ENCODE data around the gene DOCK4. TPM values are rescaled to one million over a fixed set of nuclear protein-coding genes. Genes with fewer than 3 reads are reported as not detected.

The DOCK4 gene
- total RNA-seq, 2 donors from 2014 or later: 6.5 to 11.1 TPM

DNA sequence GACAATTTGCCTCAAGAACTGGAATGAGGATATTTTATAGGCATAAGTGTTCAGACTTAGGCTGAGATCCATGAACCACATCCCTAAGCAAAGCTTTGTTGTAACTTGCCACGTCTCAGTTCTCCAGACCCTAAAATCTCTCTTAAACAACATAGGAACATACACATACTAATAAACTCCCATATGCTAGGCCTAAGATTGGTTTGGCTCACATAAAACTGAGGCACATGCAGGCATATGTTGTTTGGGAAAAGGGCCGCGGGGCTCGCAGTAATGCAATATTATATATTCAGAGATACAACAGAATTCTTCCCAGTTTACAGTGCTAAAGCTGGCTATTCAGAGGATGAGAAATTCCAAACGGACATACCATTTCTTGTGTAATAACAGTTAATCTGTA lies 61.0 kb downstream of the DOCK4 start:
- no peaks in the 10 kb centered on the region for H3K9me3 ChIP-seq
- H3K4me3 ChIP-seq: no peak overlapping the region
- intact Hi-C loops (cut with DNase I): no loop called here
- H3K27me3 ChIP-seq: no peaks in the 10 kb centered on the region
- no peaks in the 10 kb centered on the region for H3K36me3 ChIP-seq
- TF ChIP-seq, protein P1, sequence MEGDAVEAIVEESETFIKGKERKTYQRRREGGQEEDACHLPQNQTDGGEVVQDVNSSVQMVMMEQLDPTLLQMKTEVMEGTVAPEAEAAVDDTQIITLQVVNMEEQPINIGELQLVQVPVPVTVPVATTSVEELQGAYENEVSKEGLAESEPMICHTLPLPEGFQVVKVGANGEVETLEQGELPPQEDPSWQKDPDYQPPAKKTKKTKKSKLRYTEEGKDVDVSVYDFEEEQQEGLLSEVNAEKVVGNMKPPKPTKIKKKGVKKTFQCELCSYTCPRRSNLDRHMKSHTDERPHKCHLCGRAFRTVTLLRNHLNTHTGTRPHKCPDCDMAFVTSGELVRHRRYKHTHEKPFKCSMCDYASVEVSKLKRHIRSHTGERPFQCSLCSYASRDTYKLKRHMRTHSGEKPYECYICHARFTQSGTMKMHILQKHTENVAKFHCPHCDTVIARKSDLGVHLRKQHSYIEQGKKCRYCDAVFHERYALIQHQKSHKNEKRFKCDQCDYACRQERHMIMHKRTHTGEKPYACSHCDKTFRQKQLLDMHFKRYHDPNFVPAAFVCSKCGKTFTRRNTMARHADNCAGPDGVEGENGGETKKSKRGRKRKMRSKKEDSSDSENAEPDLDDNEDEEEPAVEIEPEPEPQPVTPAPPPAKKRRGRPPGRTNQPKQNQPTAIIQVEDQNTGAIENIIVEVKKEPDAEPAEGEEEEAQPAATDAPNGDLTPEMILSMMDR (IDR thresholded peaks at IDR 0.05): no peak
- H3K4me1 ChIP-seq: no peaks in the 10 kb centered on the region
- DNase-seq: no peak
- no peak overlapping the region for H3K27ac ChIP-seq
- no peak overlapping the region for H3K9ac ChIP-seq (ENCODE audit: low read depth in 2 of 2, low read length in 2 of 2)

DNA sequence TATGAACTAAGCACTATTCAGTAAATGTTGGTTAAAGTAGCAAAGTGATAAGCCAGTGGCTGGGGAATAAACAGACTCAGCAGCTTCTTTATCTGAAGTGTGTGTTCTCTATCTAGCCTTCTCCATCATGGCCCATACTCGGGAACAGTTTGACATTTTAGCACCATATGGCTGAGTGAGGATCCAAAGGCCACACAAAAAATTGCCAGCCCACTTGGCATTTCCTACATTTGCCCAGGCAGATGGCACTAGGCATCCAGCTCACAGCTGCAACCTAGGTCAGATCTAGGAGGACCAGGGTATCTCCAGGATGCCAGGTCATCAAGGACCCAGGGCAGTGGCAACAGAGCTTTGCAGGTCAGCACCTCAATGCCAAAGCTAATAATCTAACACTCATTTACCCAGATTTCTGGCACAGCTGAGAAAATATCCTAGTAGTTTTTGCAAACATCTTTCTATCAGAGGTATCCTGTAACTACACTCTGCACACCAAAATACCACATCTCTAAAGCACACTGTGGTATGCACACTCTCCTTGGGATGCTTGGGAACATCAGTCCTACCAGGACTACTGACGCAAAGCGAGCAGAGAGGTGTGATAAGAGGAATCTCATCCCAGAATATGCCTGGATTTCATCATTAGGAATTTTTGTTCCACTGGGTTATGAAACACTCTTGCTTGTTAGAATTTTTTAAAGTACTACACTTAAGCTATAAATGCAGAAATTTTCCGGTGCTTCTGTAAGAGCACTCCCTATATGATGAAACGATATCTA lies 61.7 kb downstream of the DOCK4 start:
- no peaks in the 10 kb centered on the region for H3K9me3 ChIP-seq
- H3K9ac ChIP-seq (ENCODE audit: low read depth in 2 of 2, low read length in 2 of 2): no peak overlapping the region
- TF ChIP-seq, protein P1 (IDR thresholded peaks at IDR 0.05): no peak
- no peaks in the 10 kb centered on the region for H3K27me3 ChIP-seq
- H3K36me3 ChIP-seq: no peaks in the 10 kb centered on the region
- H3K27ac ChIP-seq: no peak overlapping the region
- no peak overlapping the region for H3K4me3 ChIP-seq
- no peak for DNase-seq
- H3K4me1 ChIP-seq: no peaks in the 10 kb centered on the region
- intact Hi-C loops (cut with DNase I): no loop called here

DNA sequence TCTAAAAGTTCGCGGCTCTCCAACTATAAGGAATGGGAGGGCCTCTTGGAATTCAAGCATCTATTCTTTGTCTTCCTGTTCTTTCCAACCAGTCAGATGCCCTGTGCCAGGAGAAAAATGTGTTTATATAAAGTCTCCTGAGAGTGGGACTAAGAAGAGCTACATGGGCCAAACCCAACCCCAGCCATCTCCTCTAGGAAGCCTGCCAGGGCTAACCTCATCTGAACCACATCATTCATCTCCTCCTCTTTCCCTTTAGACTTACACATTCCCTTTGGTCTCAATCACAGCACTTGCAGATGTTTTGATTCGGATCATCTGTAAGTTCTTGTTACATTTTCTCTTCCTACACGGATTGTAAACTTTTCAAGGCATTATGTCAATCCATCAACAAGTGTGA lies 62.6 kb downstream of the DOCK4 start:
- intact Hi-C loops (cut with DNase I): no loop called here
- Histone ChIP-seq H3K36me3 (no peaks in the 10 kb centered on the region), H3K4me1 (no peaks in the 10 kb centered on the region), H3K27me3 (no peaks in the 10 kb centered on the region), H3K9me3 (no peaks in the 10 kb centered on the region), H3K9ac (ENCODE audit: low read depth in 2 of 2, low read length in 2 of 2) (no peak overlapping the region), H3K4me3 (no peak overlapping the region), H3K27ac (no peak overlapping the region)
- no peak for DNase-seq
- TF ChIP-seq, protein P1 (IDR thresholded peaks at IDR 0.05): no peak

DNA sequence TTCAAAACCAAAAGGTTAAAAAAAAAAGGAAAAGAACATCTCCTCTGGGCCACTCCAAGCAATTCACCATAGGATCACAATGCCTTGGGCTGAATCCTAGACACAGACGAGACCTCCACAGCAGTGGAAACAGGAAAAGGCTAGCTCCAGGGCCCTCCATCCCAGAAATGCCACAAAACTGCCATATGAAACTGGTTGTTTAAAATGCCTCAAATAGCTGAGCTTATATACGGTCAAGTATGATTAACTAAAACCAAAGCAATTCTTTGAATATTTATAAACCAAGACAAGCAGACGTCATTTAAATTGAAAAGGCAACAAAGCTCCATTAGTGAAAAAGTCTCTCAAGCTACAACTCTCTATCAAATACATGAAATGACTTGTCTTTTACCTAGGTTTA lies 63.1 kb downstream of the DOCK4 start:
- intact Hi-C loops (cut with DNase I): no loop called here
- H3K4me3 ChIP-seq: no peak overlapping the region
- no peaks in the 10 kb centered on the region for H3K4me1 ChIP-seq
- no peaks in the 10 kb centered on the region for H3K36me3 ChIP-seq
- TF ChIP-seq, protein P1 (IDR thresholded peaks at IDR 0.05): no peak
- H3K9ac ChIP-seq (ENCODE audit: low read depth in 2 of 2, low read length in 2 of 2): no peak overlapping the region
- H3K9me3 ChIP-seq: no peaks in the 10 kb centered on the region
- no peaks in the 10 kb centered on the region for H3K27me3 ChIP-seq
- no peak for DNase-seq
- no peak overlapping the region for H3K27ac ChIP-seq

DNA sequence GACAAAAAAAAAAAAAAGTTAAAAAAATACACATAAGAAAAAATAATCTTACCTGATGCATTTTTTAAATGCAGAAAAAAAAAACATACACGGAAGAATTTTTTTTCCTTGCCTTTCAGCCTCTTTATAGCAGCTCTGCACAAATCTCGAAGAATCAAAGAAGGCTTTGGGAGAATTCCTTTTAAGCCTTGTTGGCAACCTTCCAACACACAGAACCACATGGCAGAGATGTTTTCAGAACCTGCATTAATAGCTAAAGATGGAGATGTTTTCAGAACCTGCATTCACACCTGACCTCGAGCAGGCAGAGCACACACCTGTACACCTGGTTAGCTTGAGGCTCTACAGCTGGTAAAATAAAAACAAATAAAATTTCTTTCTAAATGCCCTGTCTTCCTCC lies 65.6 kb downstream of the DOCK4 start:
- no peaks in the 10 kb centered on the region for H3K27me3 ChIP-seq
- TF ChIP-seq, protein P1 (IDR thresholded peaks at IDR 0.05): no peak
- no peak for DNase-seq

More for the DNA sequence above, 65.6 kb downstream of the DOCK4 start:
- no peaks in the 10 kb centered on the region for H3K4me1 ChIP-seq
- no peak overlapping the region for H3K27ac ChIP-seq
- H3K9ac ChIP-seq (ENCODE audit: low read depth in 2 of 2, low read length in 2 of 2): no peak overlapping the region
- H3K36me3 ChIP-seq: no peaks in the 10 kb centered on the region
- no peak overlapping the region for H3K4me3 ChIP-seq
- intact Hi-C loops (cut with DNase I): no loop called here
- no peaks in the 10 kb centered on the region for H3K9me3 ChIP-seq

All from colonic mucosa (tissue), 4 donors.